G401.6 (cell line): Measurements from ENCODE around the gene LAMA2.

Experiments
- FAIRE-seq: peaks from 2 replicates; lab custom pipeline; 2012; peaks lifted over from hg19 to GRCh38; lab: Jason Lieb, UNC

LAMA2 gene

GRCh38 chr6:129469070-129469662 is 586.2 kb downstream of the LAMA2 start:
- FAIRE-seq = no peak

GRCh38 chr6:129472239-129472638 is 589.3 kb downstream of the LAMA2 start:
- FAIRE-seq = no peak

GRCh38 chr6:129473546-129473945 is 590.6 kb downstream of the LAMA2 start:
- FAIRE-seq = no peak

- FAIRE-seq = no peak
These were observed 592.7 kb downstream of the LAMA2 start for GRCh38 chr6:129475477-129476247.

- FAIRE-seq = no peak
These were observed 593.3 kb downstream of the LAMA2 start for GRCh38 chr6:129476248-129476564.

- no peak for FAIRE-seq
These were observed 593.9 kb downstream of the LAMA2 start for GRCh38 chr6:129476810-129477209.

- FAIRE-seq = no peak
These were observed 595.4 kb downstream of the LAMA2 start for GRCh38 chr6:129478379-129478778.

- no peak for FAIRE-seq
These were observed 598.8 kb downstream of the LAMA2 start for GRCh38 chr6:129481706-129482105.

- FAIRE-seq = no peak
These were observed 602.8 kb downstream of the LAMA2 start for GRCh38 chr6:129485746-129486145.

GRCh38 chr6:129486327-129486726 is 603.4 kb downstream of the LAMA2 start:
- no peak for FAIRE-seq

GRCh38 chr6:129488313-129488712 is 605.4 kb downstream of the LAMA2 start:
- FAIRE-seq = no peak

GRCh38 chr6:129489215-129489765 is 606.4 kb downstream of the LAMA2 start:
- no peak for FAIRE-seq

- no peak for FAIRE-seq
These were observed 607.8 kb downstream of the LAMA2 start for GRCh38 chr6:129490521-129491255.

- FAIRE-seq = no peak
These were observed 608.5 kb downstream of the LAMA2 start for GRCh38 chr6:129491436-129491835.

GRCh38 chr6:129492260-129492659 is 609.3 kb downstream of the LAMA2 start:
- no peak for FAIRE-seq

GRCh38 chr6:129493354-129493902 is 610.5 kb downstream of the LAMA2 start:
- no peak for FAIRE-seq

- FAIRE-seq = no peak
These were observed 611.2 kb downstream of the LAMA2 start for GRCh38 chr6:129494099-129494498.

GRCh38 chr6:129494586-129494985 is 611.6 kb downstream of the LAMA2 start:
- no peak for FAIRE-seq

- no peak for FAIRE-seq
These were observed 612.7 kb downstream of the LAMA2 start for GRCh38 chr6:129495652-129496051.

GRCh38 chr6:129497481-129498441 is 614.8 kb downstream of the LAMA2 start:
- no peak for FAIRE-seq

GRCh38 chr6:129498541-129498940 is 615.6 kb downstream of the LAMA2 start:
- FAIRE-seq = no peak
